Non-pigmented ciliary epithelial cell (primary cell): ENCODE data around the gene CHRM2.
"Not testable (repeated sequence)": the region's sequence is repeated elsewhere in the genome, so short reads cannot be mapped to it uniquely, and the experiment has no call there.

ENCODE experiments used
- DNase-seq: peaks from one replicate; pipeline ENCODE4 v3.0.0-alpha.2; 2010; ENCODE audit warnings: low read depth

CHRM2 gene

DNA sequence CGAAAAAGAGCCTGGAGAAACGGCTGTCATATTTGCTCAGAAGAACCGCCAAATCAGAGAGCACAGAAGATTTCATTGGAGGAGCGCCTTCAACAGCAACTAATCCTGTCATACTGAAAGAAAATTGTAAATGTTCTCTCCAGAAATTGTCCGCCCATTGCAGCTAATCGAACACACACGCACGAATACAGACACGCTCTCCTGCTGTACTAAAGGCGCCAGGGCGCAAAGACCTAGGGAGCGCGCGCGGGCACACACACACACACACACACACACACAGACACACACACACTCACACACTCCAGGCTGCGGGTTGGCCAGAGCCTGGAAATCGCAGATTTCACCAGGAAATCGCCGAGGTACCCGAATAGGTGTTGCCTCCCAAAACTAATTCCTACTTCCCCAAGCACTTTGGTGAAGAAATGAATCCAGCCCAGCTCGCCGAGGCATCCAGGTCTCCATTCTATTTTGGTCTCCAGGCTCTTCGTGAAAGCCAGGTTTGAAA, at the start of gene CHRM2:
Gene CHRM2, plus strand, starts transcription at position 157 of the 505 bp plus-strand sequence. CDS start 146,214 bp downstream, outside the sequence.
- no peak for DNase-seq

DNA sequence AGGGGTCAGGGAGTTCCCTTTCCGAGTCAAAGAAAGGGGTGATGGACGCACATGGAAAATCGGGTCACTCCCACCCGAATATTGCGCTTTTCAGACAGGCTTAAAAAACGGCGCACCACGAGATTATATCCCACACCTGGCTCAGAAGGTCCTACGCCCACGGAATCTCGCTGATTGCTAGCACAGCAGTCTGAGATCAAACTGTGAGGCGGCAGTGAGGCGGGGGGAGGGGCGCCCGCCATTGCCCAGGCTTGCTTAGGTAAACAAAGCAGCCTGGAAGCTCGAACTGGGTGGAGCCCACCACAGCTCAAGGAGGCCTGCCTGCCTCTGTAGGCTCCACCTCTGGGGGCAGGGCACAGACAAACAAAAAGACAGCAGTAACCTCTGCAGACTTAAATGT, 37.1 kb upstream of the CHRM2 start:
- DNase-seq = not testable (repeated sequence)

GRCh38 chr7:136845899-136846465, 22.5 kb upstream of the CHRM2 start:
- DNase-seq = no peak

DNA sequence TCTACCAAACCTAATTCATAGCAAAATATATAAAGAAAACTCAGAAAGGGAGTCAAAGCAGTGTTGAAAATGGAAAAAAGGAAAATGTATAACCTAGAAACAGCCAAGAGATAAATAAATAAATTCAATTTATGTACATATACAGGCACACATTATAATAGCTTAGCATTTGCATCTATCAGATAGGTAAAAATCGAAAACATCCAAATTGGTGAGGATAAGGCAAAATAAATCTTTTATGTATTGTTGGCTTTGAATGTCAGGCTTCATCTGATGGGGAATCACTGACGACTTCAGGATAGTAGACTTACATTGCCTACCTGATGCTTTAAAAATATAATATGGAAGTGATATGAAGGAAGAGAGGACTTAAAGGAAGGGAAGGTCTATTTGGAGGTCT, 20.6 kb upstream of the CHRM2 start:
- DNase-seq = no peak

- DNase-seq = no peak
These were observed 14.8 kb upstream of the CHRM2 start for GRCh38 chr7:136853654-136854053.

GRCh38 chr7:136857573-136857972, 10.9 kb upstream of the CHRM2 start:
- DNase-seq = no peak

DNA sequence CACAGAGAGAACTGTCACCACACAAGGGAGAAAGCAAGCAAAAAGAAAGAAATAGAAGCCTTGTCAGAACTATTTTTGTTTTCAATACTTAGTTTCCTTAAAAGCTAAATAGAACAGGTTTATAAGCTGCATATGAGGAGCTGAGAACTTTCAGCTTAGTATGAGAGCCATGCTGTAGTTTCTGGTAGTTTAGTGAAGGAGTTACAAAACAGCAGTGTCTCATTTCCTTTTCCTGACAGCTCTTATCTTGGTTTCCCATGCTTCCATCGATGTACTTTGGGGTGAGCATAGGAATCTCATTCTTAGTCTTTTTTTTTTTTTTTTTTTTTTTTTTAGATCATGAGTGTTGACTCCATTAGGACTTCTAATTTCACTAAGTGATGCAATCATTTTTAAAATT, 8.6 kb upstream of the CHRM2 start:
- DNase-seq = no peak

DNA sequence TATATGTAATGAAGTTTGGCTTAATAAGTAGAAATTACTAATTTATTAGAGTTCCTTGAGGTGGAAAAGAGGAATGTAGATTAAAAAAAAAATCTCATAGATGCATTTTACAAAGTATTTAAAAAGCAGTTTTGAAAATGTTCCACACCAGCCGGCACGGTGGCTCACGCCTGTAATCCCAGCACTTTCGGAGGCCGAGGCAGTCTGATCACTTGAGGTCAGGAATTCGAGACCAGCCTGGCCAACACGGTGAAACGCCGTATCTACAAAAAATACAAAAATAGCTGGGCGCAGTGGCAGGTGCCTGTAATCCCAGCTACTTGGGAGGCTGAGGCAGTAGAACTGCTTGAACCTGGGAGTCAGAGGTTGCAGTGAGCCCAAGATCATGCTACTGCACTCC, 3.2 kb upstream of the CHRM2 start:
- no peak for DNase-seq

GRCh38 chr7:136865777-136866176, 2.7 kb upstream of the CHRM2 start:
- DNase-seq = no peak

- no peak for DNase-seq
These were observed 829 bp downstream of the CHRM2 start for GRCh38 chr7:136869001-136869961.

- no peak for DNase-seq
These were observed 1.8 kb downstream of the CHRM2 start for GRCh38 chr7:136869991-136870865.

DNA sequence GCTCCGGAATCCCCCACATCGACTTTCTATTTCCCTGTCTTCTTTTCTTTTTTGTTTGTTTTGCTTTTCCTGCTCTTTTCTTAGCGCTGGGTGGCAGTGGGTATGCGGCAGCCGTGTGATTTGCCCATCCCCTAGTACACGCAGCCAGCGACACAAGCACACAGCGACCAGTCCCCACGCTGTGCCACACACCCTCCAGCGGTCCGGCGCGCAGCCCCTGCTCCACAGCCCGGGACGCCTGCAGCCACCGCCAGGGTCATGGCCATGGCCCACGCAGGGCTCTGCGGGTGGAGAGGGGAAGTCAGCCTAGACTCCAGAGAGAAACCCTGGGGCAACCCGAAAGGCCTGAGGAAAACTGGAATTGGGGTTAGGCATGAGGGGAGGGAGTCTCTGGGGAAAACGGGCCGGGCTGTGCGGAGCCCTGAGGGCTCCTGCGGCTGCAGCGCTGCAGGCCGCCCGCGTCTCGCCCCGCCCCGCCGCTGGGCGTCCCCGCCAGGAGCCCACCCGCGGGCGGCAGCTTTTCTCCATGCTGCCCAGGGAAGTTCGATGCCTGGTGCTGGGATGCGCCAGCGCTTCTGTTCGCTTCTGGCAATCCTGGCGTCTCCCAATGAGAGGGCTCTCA, 2.5 kb downstream of the CHRM2 start:
- no peak for DNase-seq

DNA sequence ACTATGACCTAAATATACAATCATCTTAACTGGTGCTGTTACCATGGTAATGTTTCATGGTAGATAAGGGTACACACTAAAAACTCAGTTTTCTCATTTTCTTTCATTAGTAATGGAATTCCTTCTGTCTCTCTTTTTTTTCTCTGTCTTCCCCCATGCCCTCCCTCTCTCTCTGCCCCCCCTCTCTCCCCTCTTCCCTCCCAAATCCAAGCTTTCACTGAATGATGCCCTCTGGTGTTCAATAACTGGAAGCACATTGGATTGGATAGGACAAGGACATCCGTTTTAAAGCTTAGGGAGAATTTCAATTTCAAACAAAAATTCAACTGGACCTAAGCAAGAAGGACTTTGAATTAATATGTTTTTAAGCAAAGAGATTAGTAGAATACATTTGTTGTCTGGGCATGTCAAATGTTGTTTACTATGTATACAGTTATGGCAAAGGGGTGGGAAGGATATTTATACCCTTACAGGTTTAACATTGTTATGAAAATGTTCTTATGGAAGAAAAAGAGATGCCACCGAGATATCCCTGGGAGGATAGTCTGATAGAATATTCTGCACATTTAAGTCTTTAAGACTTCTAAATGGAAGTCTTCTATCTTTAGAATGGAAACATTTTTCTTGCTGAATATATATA, 6.1 kb downstream of the CHRM2 start:
- DNase-seq = no peak

DNA sequence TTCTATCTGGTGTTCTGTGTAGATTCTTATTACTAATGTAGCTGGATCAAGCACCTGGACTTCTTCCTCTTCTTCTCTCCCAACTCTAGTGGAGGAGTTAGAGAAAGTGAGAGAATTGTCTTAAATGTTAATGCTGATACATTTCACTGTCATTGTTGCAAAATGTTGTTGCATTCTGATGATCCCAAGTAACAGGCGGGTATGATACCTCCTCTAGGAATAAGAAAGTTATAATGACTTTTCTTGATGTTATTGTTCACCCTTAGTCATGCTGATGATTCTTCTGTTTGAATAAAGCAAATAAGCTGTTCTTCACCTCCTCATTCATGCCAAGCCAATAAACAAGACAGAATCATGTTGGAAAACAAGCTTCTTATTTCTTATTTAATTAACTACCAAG, 9.1 kb downstream of the CHRM2 start:
- DNase-seq = no peak

GRCh38 chr7:136877990-136878389, 9.5 kb downstream of the CHRM2 start:
- DNase-seq = no peak

- no peak for DNase-seq
These were observed 10.4 kb downstream of the CHRM2 start for GRCh38 chr7:136878878-136879277.

DNA sequence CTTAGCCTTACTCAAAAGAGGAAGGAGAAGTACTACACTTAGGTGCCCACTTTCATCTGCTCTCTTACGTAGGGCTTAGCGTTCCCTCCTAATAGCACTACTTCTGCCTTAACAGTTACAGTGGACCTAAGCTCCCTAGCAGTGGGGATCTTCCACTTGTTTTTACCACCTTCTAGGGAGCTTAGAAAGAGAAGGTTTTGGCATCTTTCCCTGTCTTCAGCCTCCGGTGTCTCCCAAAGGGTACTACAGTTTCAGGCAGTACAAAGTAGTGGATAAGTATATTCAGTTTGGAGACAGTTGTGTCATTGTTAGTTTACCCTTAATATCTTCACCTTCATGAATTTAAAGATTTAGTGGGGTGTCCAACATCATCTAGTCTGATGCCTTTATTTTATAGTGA, 14.6 kb downstream of the CHRM2 start:
- DNase-seq = no peak

DNA sequence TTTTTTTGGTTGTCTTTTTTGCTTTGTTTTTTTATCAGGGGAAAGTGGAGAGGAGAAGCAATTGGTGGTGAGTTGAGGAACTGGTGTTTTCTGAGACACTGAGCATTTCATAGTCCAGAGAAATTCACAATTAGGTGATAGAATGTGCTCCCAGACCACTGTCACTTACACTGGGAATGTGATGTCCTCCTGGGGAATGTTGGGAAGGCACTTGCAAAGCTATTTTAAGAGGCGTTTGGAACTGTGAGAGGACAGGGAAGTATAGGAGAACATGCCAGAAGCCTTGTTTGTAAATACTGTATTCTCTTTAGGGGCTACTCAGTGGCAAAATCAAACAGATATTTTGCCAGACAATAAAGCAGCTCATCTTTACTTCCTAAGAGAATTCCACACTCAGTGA, 16.0 kb downstream of the CHRM2 start:
- DNase-seq = no peak

GRCh38 chr7:136887317-136887716, 18.9 kb downstream of the CHRM2 start:
- no peak for DNase-seq

DNA sequence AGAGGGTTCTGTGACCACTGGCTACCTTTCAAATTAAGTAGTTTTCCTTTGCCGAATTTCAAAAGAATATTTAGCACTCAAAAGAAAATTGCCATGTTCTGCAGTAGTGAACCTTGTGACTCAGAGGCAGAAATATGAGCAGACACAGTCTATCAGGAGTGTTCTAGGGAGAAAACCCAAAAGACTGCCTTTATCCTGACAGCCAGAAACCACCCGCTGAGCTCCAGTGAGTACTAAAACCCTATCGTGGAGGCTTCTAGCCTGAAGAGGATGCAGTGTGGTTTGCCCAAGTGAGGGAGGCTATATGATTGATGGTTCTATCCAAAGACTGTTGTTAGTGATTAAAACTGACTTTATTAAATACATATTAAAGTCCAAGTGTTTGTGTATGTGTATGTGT, 21.9 kb downstream of the CHRM2 start:
- no peak for DNase-seq

DNA sequence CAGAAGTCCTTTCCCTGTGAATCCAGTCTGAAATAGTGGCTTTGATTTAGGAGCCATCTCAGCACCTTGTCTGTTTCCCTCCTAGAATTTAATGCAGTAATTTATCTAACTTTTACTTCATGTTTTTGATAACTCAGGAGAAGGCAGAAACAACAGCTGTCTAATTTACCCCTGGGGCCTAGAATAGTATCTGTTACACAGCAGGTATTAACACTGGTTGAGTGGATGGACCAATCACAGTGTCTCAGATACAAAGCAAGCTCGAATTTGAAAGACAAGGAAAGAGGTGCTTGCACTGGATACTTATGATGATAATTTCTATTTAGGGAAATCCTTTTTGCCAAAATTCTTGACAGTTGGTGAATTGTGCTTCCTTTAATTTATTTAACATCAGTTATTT, 23.4 kb downstream of the CHRM2 start:
- DNase-seq = no peak
